ENCODE measurements around the gene NMB.
"Not testable (repeated sequence)": the region's sequence is repeated elsewhere in the genome, so short reads cannot be mapped to it uniquely, and the experiment has no call there.

NMB gene

GRCh38 chr15:84658080-84658787 lies at the start of gene NMB:
TSS of gene NMB (minus strand) at chr15:84658199. CDS start at chr15:84658152, 47 bp downstream.
- Histone ChIP-seq H3K4me3 (ENCODE audit: low read length) (peak within 1 kb of the TSS; percentile 81), H3K36me3 (ENCODE audit: control insufficient read depth, insufficient read depth, low read length, severe bottlenecking) (no peaks in the 10 kb centered on the region), H3K9ac (ENCODE audit: low read length) (peak within 1 kb of the TSS; percentile 81), H3K27me3 (replicated peaks; ENCODE audit: control insufficient read depth, insufficient read depth, low read length) (no peaks in the 10 kb centered on the region), H3K4me1 (ENCODE audit: control insufficient read depth, insufficient read depth, low read length) (peaks cover 43% of the 10 kb centered on the region), H3K9me3 (ENCODE audit: control insufficient read depth, low read length) (no peaks in the 10 kb centered on the region)
- DNase-seq (ENCODE audit: low read depth), result peak; percentile 90

GRCh38 chr15:84703808-84704207 lies 45.8 kb upstream of the NMB start:
- DNase-seq (ENCODE audit: low read depth), result no peak
- Histone ChIP-seq H3K27me3 (replicated peaks; ENCODE audit: control insufficient read depth, insufficient read depth, low read length) (no peaks in the 10 kb centered on the region), H3K9me3 (ENCODE audit: control insufficient read depth, low read length) (no peaks in the 10 kb centered on the region), H3K4me1 (ENCODE audit: control insufficient read depth, insufficient read depth, low read length) (peaks cover 22% of the 10 kb centered on the region), H3K4me3 (ENCODE audit: low read length) (no peak overlapping the region), H3K9ac (ENCODE audit: low read length) (no peak overlapping the region), H3K36me3 (ENCODE audit: control insufficient read depth, insufficient read depth, low read length, severe bottlenecking) (peaks cover 4% of the 10 kb centered on the region)

- Histone ChIP-seq H3K9me3 (ENCODE audit: control insufficient read depth, low read length) (no peaks in the 10 kb centered on the region), H3K4me3 (ENCODE audit: low read length) (no peak overlapping the region), H3K36me3 (ENCODE audit: control insufficient read depth, insufficient read depth, low read length, severe bottlenecking) (peaks cover 4% of the 10 kb centered on the region), H3K9ac (ENCODE audit: low read length) (no peak overlapping the region), H3K4me1 (ENCODE audit: control insufficient read depth, insufficient read depth, low read length) (peaks cover 22% of the 10 kb centered on the region), H3K27me3 (replicated peaks; ENCODE audit: control insufficient read depth, insufficient read depth, low read length) (no peaks in the 10 kb centered on the region)
- DNase-seq (ENCODE audit: low read depth), result no peak
These were observed 45.0 kb upstream of the NMB start for GRCh38 chr15:84702961-84703482.

GRCh38 chr15:84699538-84700191 lies 41.7 kb upstream of the NMB start:
- Histone ChIP-seq H3K4me1 (ENCODE audit: control insufficient read depth, insufficient read depth, low read length) (peaks cover 13% of the 10 kb centered on the region), H3K27me3 (replicated peaks; ENCODE audit: control insufficient read depth, insufficient read depth, low read length) (no peaks in the 10 kb centered on the region), H3K36me3 (ENCODE audit: control insufficient read depth, insufficient read depth, low read length, severe bottlenecking) (no peaks in the 10 kb centered on the region), H3K9me3 (ENCODE audit: control insufficient read depth, low read length) (no peaks in the 10 kb centered on the region), H3K4me3 (ENCODE audit: low read length) (no peak overlapping the region), H3K9ac (ENCODE audit: low read length) (no peak overlapping the region)
- DNase-seq (ENCODE audit: low read depth), result no peak

- Histone ChIP-seq H3K27me3 (replicated peaks; ENCODE audit: control insufficient read depth, insufficient read depth, low read length) (no peaks in the 10 kb centered on the region), H3K36me3 (ENCODE audit: control insufficient read depth, insufficient read depth, low read length, severe bottlenecking) (no peaks in the 10 kb centered on the region), H3K9ac (ENCODE audit: low read length) (no peak overlapping the region), H3K4me1 (ENCODE audit: control insufficient read depth, insufficient read depth, low read length) (peaks cover 4% of the 10 kb centered on the region), H3K4me3 (ENCODE audit: low read length) (no peak overlapping the region), H3K9me3 (ENCODE audit: control insufficient read depth, low read length) (no peaks in the 10 kb centered on the region)
- DNase-seq (ENCODE audit: low read depth), result no peak
These were observed 39.4 kb upstream of the NMB start for GRCh38 chr15:84697236-84697990.

- Histone ChIP-seq H3K9ac (ENCODE audit: low read length) (no peak overlapping the region), H3K4me1 (ENCODE audit: control insufficient read depth, insufficient read depth, low read length) (peaks cover 4% of the 10 kb centered on the region), H3K27me3 (replicated peaks; ENCODE audit: control insufficient read depth, insufficient read depth, low read length) (no peaks in the 10 kb centered on the region), H3K9me3 (ENCODE audit: control insufficient read depth, low read length) (no peaks in the 10 kb centered on the region), H3K4me3 (ENCODE audit: low read length) (no peak overlapping the region), H3K36me3 (ENCODE audit: control insufficient read depth, insufficient read depth, low read length, severe bottlenecking) (peaks cover under 1% of the 10 kb centered on the region)
- DNase-seq (ENCODE audit: low read depth), result no peak
These were observed 38.8 kb upstream of the NMB start for GRCh38 chr15:84696757-84697156.

GRCh38 chr15:84690342-84690741 lies 32.3 kb upstream of the NMB start:
- Histone ChIP-seq H3K27me3 (replicated peaks; ENCODE audit: control insufficient read depth, insufficient read depth, low read length) (no peaks in the 10 kb centered on the region), H3K36me3 (ENCODE audit: control insufficient read depth, insufficient read depth, low read length, severe bottlenecking) (peaks cover 34% of the 10 kb centered on the region), H3K9ac (ENCODE audit: low read length) (no peak overlapping the region), H3K9me3 (ENCODE audit: control insufficient read depth, low read length) (no peaks in the 10 kb centered on the region), H3K4me3 (ENCODE audit: low read length) (no peak overlapping the region), H3K4me1 (ENCODE audit: control insufficient read depth, insufficient read depth, low read length) (peaks cover 9% of the 10 kb centered on the region)
- DNase-seq (ENCODE audit: low read depth), result no peak

GRCh38 chr15:84689858-84690257 lies 31.9 kb upstream of the NMB start:
- Histone ChIP-seq H3K9me3 (ENCODE audit: control insufficient read depth, low read length) (no peaks in the 10 kb centered on the region), H3K9ac (ENCODE audit: low read length) (no peak overlapping the region), H3K36me3 (ENCODE audit: control insufficient read depth, insufficient read depth, low read length, severe bottlenecking) (peaks cover 34% of the 10 kb centered on the region), H3K4me1 (ENCODE audit: control insufficient read depth, insufficient read depth, low read length) (peaks cover 10% of the 10 kb centered on the region), H3K4me3 (ENCODE audit: low read length) (no peak overlapping the region), H3K27me3 (replicated peaks; ENCODE audit: control insufficient read depth, insufficient read depth, low read length) (no peaks in the 10 kb centered on the region)
- DNase-seq (ENCODE audit: low read depth), result no peak

- H3K4me1 ChIP-seq (ENCODE audit: control insufficient read depth, insufficient read depth, low read length), result peaks cover 28% of the 10 kb centered on the region
- not testable (repeated sequence) for DNase-seq (ENCODE audit: low read depth); H3K9ac ChIP-seq (ENCODE audit: low read length); H3K27me3 ChIP-seq (replicated peaks; ENCODE audit: control insufficient read depth, insufficient read depth, low read length); H3K9me3 ChIP-seq (ENCODE audit: control insufficient read depth, low read length); H3K4me3 ChIP-seq (ENCODE audit: low read length)
- H3K36me3 ChIP-seq (ENCODE audit: control insufficient read depth, insufficient read depth, low read length, severe bottlenecking), result peaks cover 43% of the 10 kb centered on the region
These were observed 28.4 kb upstream of the NMB start for GRCh38 chr15:84686446-84686845.

GRCh38 chr15:84685304-84685703 lies 27.3 kb upstream of the NMB start:
- peak overlapping the region; percentile 56 for H3K9ac ChIP-seq (ENCODE audit: low read length)
- no peaks in the 10 kb centered on the region for H3K9me3 ChIP-seq (ENCODE audit: control insufficient read depth, low read length)
- peaks cover 44% of the 10 kb centered on the region for H3K36me3 ChIP-seq (ENCODE audit: control insufficient read depth, insufficient read depth, low read length, severe bottlenecking)
- H3K27me3 ChIP-seq (replicated peaks; ENCODE audit: control insufficient read depth, insufficient read depth, low read length), result no peaks in the 10 kb centered on the region
- peak; percentile 93 for DNase-seq (ENCODE audit: low read depth)
- H3K4me3 ChIP-seq (ENCODE audit: low read length), result no peak overlapping the region
- peaks cover 28% of the 10 kb centered on the region for H3K4me1 ChIP-seq (ENCODE audit: control insufficient read depth, insufficient read depth, low read length)

GRCh38 chr15:84684092-84684491 lies 26.1 kb upstream of the NMB start:
- DNase-seq (ENCODE audit: low read depth), result no peak
- Histone ChIP-seq H3K9ac (ENCODE audit: low read length) (no peak overlapping the region), H3K4me1 (ENCODE audit: control insufficient read depth, insufficient read depth, low read length) (peaks cover 28% of the 10 kb centered on the region), H3K4me3 (ENCODE audit: low read length) (no peak overlapping the region), H3K9me3 (ENCODE audit: control insufficient read depth, low read length) (no peaks in the 10 kb centered on the region), H3K27me3 (replicated peaks; ENCODE audit: control insufficient read depth, insufficient read depth, low read length) (no peaks in the 10 kb centered on the region), H3K36me3 (ENCODE audit: control insufficient read depth, insufficient read depth, low read length, severe bottlenecking) (peaks cover 50% of the 10 kb centered on the region)

Data from adipocyte (in vitro differentiated cells).